GM12801 (cell line): ENCODE results near the gene FERMT3.

Source experiments
- CTCF ChIP-seq: IDR thresholded peaks from one replicate; pipeline ENCODE4 v1.5.1; 2011; ENCODE audit warnings: control low read depth; ENCODE audit not compliant: insufficient read length; ENCODE audit errors: extremely low read depth

FERMT3 gene

GRCh38 chr11:64249563-64250414, 43.3 kb downstream of the FERMT3 start:
- TF ChIP-seq CTCF, result no peak

GRCh38 chr11:64250415-64251015, 44.0 kb downstream of the FERMT3 start:
- TF ChIP-seq CTCF, result no peak

- no peak for TF ChIP-seq CTCF
Measured at GRCh38 chr11:64251016-64251752, 44.7 kb downstream of the FERMT3 start, which contains the start of gene PLCB3. TSS of gene PLCB3 (plus strand) at chr11:64251530. CDS start at chr11:64251650, 120 bp downstream.

GRCh38 chr11:64251753-64252002, 45.2 kb downstream of the FERMT3 start:
- TF ChIP-seq CTCF, result no peak

GRCh38 chr11:64252003-64252872, 45.7 kb downstream of the FERMT3 start:
- TF ChIP-seq CTCF, result no peak

- TF ChIP-seq CTCF, result no peak
Measured at GRCh38 chr11:64253043-64253442, 46.5 kb downstream of the FERMT3 start.
